Kidney capillary endothelial cell (primary cell): ENCODE data around the gene ZNF276.

Source experiments
- DNase-seq: peaks from one replicate; pipeline ENCODE4 v3.0.0-alpha.2; 2018; ENCODE audit warnings: low spot score

Gene ZNF276

GRCh38 chr16:89785523-89786155 is 64.3 kb downstream of the ZNF276 start:
- no peak for DNase-seq

GRCh38 chr16:89786474-89787364 is 65.4 kb downstream of the ZNF276 start:
- DNase-seq: no peak

DNA sequence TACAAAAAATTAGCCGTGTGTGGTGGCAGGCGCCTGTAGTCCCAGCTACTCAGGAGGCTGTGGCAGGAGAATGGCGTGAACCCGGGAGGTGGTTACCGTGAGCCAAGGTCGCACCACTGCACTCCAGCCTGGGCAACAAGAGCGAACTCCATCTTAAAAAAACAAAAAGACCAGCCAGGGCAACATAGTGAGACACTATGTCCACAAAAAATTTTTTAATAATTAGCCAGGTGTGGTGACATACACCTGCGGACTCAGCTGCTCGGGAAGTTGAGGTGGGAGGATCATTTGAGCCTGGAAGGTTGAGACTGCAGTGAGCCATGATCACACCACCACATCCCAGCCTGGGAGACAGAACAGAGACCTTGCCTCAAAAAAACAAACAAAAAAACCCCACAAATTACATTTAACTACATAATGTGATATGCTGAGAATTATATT is 66.0 kb downstream of the ZNF276 start:
- no peak for DNase-seq
